GM13977 (cell line): ENCODE measurements around the gene SIL1.
"Not testable (repeated sequence)": the region's sequence is repeated elsewhere in the genome, so short reads cannot be mapped to it uniquely, and the experiment has no call there.

Experiments
- DNase-seq: peaks from one replicate; pipeline ENCODE4 v3.0.0; 2012; ENCODE audit warnings: low spot score
- CTCF ChIP-seq: IDR thresholded peaks from 2 replicates; pipeline ENCODE4 v1.5.1; 2012; ENCODE audit warnings: mild to moderate bottlenecking, control low read depth; ENCODE audit not compliant: insufficient read depth; ENCODE audit errors: extremely low read depth, missing control alignments
- in situ Hi-C: fragments of 300-500 bp; cut with MboI; formaldehyde crosslinking; loops from one replicate; pipeline ENCODE4 v1.12.0; 2022; ENCODE audit warnings: low sequenced_read_pairs, low pct_unique_long_range_greater_than_20kb, mixed read lengths, inconsistent platforms; ENCODE audit not compliant: unreplicated experiment

SIL1 gene

GRCh38 chr5:139117342-139117884, 80.8 kb downstream of the SIL1 start:
- in situ Hi-C loops, result no loop called here
- TF ChIP-seq CTCF, result no peak
- no peak for DNase-seq

- in situ Hi-C loops, result no loop called here
- TF ChIP-seq CTCF, result no peak
- DNase-seq, result no peak
Observed at GRCh38 chr5:139116100-139116655, 82.0 kb downstream of the SIL1 start.

GRCh38 chr5:139113892-139114291, 84.3 kb downstream of the SIL1 start:
- TF ChIP-seq CTCF, result no peak
- no peak for DNase-seq
- in situ Hi-C loops, result no loop called here

GRCh38 chr5:139112362-139112761, 85.8 kb downstream of the SIL1 start:
- in situ Hi-C loops, DNase-seq: not testable (repeated sequence)

GRCh38 chr5:139110526-139111168, 87.5 kb downstream of the SIL1 start:
- in situ Hi-C loops, result no loop called here
- no peak for TF ChIP-seq CTCF
- DNase-seq, result no peak

GRCh38 chr5:139108063-139108824, 89.9 kb downstream of the SIL1 start:
- DNase-seq, result no peak
- in situ Hi-C loops, result no loop called here
- no peak for TF ChIP-seq CTCF

GRCh38 chr5:139105621-139106071, 92.5 kb downstream of the SIL1 start:
- no peak for DNase-seq
- in situ Hi-C loops, result no loop called here
- TF ChIP-seq CTCF, result no peak
